Uterus (tissue), 2 donors: ENCODE measurements around the gene NXN.

Source experiments
- CTCF ChIP-seq, 4 experiments: fragments of 200-600 bp in 2 of 4; fragments of 450-650 bp in 2 of 4; sonication (generic) in 2 of 4; IDR thresholded peaks; one replicate each; pipeline ENCODE4 v1.5.1; 2016 to 2019; ENCODE audit warnings: antibody characterized with exemption in 4 of 4, mild to moderate bottlenecking in 2 of 4, moderate library complexity in 1 of 4
- POLR2A ChIP-seq, 2 donors: fragments of 450-650 bp; IDR thresholded peaks; one replicate each; pipeline ENCODE4 v1.6.1; 2016; ENCODE audit warnings: antibody characterized with exemption in 2 of 2, mild to moderate bottlenecking in 1 of 2, moderate library complexity in 1 of 2

- TF ChIP-seq CTCF (IDR thresholded peaks at IDR 0.05) (no peak), POLR2A (IDR thresholded peaks at IDR 0.05) (no peak)
Measured at GRCh38 chr17:826778-827177, 152.8 kb downstream of the NXN start.
